H1 (cell line): ENCODE results near the gene COPG1. TPM values are rescaled to one million over a fixed set of nuclear protein-coding genes. Genes with fewer than 3 reads are reported as not detected.

ENCODE experiments used
- CTCF ChIA-PET: fragments of 300-600 bp; sonication (Branson Sonifier 250); formaldehyde crosslinking; loops from one replicate; lab custom pipeline; 2021; ENCODE audit not compliant: partially characterized antibody; lab: Charles Lee
- POLR2A ChIA-PET: fragments of 300-600 bp; sonication (Branson Sonifier 250); formaldehyde crosslinking; loops from one replicate; lab custom pipeline; 2021; ENCODE audit warnings: inconsistent platforms; ENCODE audit not compliant: partially characterized antibody; lab: Charles Lee
- DNase-seq, 2 experiments: peaks; one replicate each; pipeline versions ENCODE4 v3.0.0 to v3.0.0-alpha.2; 2010 to 2022; ENCODE audit warnings: low spot score in 2 of 2, low read depth in 1 of 2, mixed read lengths in 1 of 2
- FAIRE-seq: peaks from 2 replicates; lab custom pipeline; 2011; peaks lifted over from hg19 to GRCh38; lab: Jason Lieb, UNC
- H2AFZ ChIP-seq: 2 replicates; pipeline ENCODE4 v1.8.1; 2012; ENCODE audit warnings: low read length, inconsistent platforms
- H2AK5ac ChIP-seq: 2 replicates; pipeline ENCODE4 v1.6.1; 2013; ENCODE audit warnings: low read depth, low read length
- H2BK120ac ChIP-seq: replicated peaks from 2 replicates; pipeline ENCODE3; 2013; ENCODE audit warnings: low read depth, low read length, inconsistent platforms
- H2BK12ac ChIP-seq: 2 replicates; pipeline ENCODE4 v1.6.1; 2013; ENCODE audit warnings: low read depth, low read length
- H2BK15ac ChIP-seq: 2 replicates; pipeline ENCODE4 v1.6.1; 2013; ENCODE audit warnings: low read length
- H2BK20ac ChIP-seq: 2 replicates; pipeline ENCODE4 v1.6.1; 2013; ENCODE audit warnings: low read length
- H2BK5ac ChIP-seq: 2 replicates; pipeline ENCODE4 v1.6.1; 2013; ENCODE audit warnings: low read depth, low read length
- H3K14ac ChIP-seq: 2 replicates; pipeline ENCODE4 v1.6.1; 2013; ENCODE audit warnings: inconsistent platforms; ENCODE audit not compliant: insufficient read length
- H3K18ac ChIP-seq: 2 replicates; pipeline ENCODE4 v1.6.1; 2013; ENCODE audit warnings: low read length; ENCODE audit errors: extremely low read depth
- H3K23ac ChIP-seq: 2 replicates; pipeline ENCODE4 v1.6.1; 2013; ENCODE audit warnings: inconsistent platforms; ENCODE audit not compliant: insufficient read length
- H3K23me2 ChIP-seq: 2 replicates; pipeline ENCODE4 v1.6.1; 2013; ENCODE audit warnings: low read depth, low read length
- H3K27ac ChIP-seq: 2 replicates; pipeline ENCODE4 v1.6.1; 2011; ENCODE audit warnings: low read depth, low read length, inconsistent platforms
- H3K27me3 ChIP-seq, 4 experiments: replicated peaks in 1 of 4; 1 replicate in 1 of 4; 2 replicates in 3 of 4; pipeline versions ENCODE4 v1.6.1 to v1.8.1; 2011 to 2013; ENCODE audit warnings: low read length in 3 of 4, mild to moderate bottlenecking in 3 of 4, inconsistent platforms in 2 of 4, mixed read lengths in 2 of 4, moderate library complexity in 1 of 4; ENCODE audit not compliant: control insufficient read depth in 3 of 4, insufficient read depth in 3 of 4; ENCODE audit errors: extremely low read depth in 1 of 4
- H3K36me3 ChIP-seq, 4 experiments: 2 replicates each; pipeline versions ENCODE4 v1.6.1 to v1.8.1; 2011 to 2013; ENCODE audit warnings: mild to moderate bottlenecking in 4 of 4, low read length in 3 of 4, moderate library complexity in 2 of 4, control low read depth in 1 of 4, inconsistent platforms in 1 of 4; ENCODE audit not compliant: insufficient read depth in 4 of 4, control insufficient read depth in 2 of 4
- H3K4ac ChIP-seq: replicated peaks from 2 replicates; pipeline ENCODE3; 2013; ENCODE audit warnings: low read length, low read depth, mixed read lengths, inconsistent platforms; ENCODE audit not compliant: insufficient read length
- H3K4me1 ChIP-seq, 4 experiments: replicated peaks in 1 of 4; 1 replicate in 1 of 4; 2 replicates in 3 of 4; pipeline versions ENCODE4 v1.6.1 to v1.8.1; 2011 to 2013; ENCODE audit warnings: low read length in 3 of 4, inconsistent platforms in 2 of 4, mixed read lengths in 1 of 4; ENCODE audit not compliant: insufficient read depth in 4 of 4, control insufficient read depth in 3 of 4
- H3K4me2 ChIP-seq, 2 experiments: 2 replicates each; pipeline versions ENCODE4 v1.6.1 to v1.8.1; 2011 to 2013; ENCODE audit warnings: low read depth in 2 of 2, low read length in 2 of 2, control low read depth in 1 of 2, inconsistent platforms in 1 of 2, mild to moderate bottlenecking in 1 of 2; ENCODE audit not compliant: insufficient read depth in 1 of 2
- H3K4me3 ChIP-seq, 4 experiments: fragments of 200-600, 300-600 bp in 1 of 4; sonication (generic), shearing (Covaris generic), sonication (Bioruptor Twin) in 1 of 4; 2 replicates each; pipeline versions ENCODE4 v1.5.1 to v1.8.1; 2011 to 2016; ENCODE audit warnings: low read length in 4 of 4, low read depth in 3 of 4, control low read depth in 2 of 4, inconsistent platforms in 2 of 4, mild to moderate bottlenecking in 2 of 4, mixed read lengths in 1 of 4, moderate library complexity in 1 of 4; ENCODE audit not compliant: insufficient read depth in 2 of 4; ENCODE audit errors: extremely low read depth in 1 of 4
- H3K56ac ChIP-seq: replicated peaks from 2 replicates; pipeline ENCODE3; 2013; ENCODE audit warnings: low read depth, mild to moderate bottlenecking, mixed read lengths, low read length, inconsistent platforms; ENCODE audit not compliant: insufficient read length
- H3K79me1 ChIP-seq: 2 replicates; pipeline ENCODE4 v1.6.1; 2013; ENCODE audit warnings: low read depth, low read length, control low read depth
- H3K79me2 ChIP-seq, 2 experiments: 2 replicates each; pipeline versions ENCODE4 v1.6.1 to v1.8.1; 2012 to 2013; ENCODE audit warnings: low read length in 2 of 2, mild to moderate bottlenecking in 2 of 2, inconsistent platforms in 1 of 2; ENCODE audit not compliant: insufficient read depth in 2 of 2, control insufficient read depth in 1 of 2
- H3K9ac ChIP-seq, 4 experiments: replicated peaks in 1 of 4; 1 replicate in 1 of 4; 2 replicates in 3 of 4; pipeline versions ENCODE4 v1.6.1 to v1.8.1; 2011 to 2013; ENCODE audit warnings: low read depth in 3 of 4, low read length in 3 of 4, control low read depth in 2 of 4, mild to moderate bottlenecking in 2 of 4, moderate library complexity in 2 of 4, inconsistent platforms in 1 of 4; ENCODE audit errors: extremely low read depth in 1 of 4
- H3K9me3 ChIP-seq, 2 experiments: 2 replicates each; pipeline versions ENCODE4 v1.6.1 to v1.8.1; 2012 to 2013; ENCODE audit warnings: mild to moderate bottlenecking in 2 of 2, moderate library complexity in 2 of 2, control low read depth in 1 of 2, inconsistent platforms in 1 of 2, low read depth in 1 of 2, low read length in 1 of 2, mixed read lengths in 1 of 2; ENCODE audit not compliant: insufficient read depth in 2 of 2
- H4K20me1 ChIP-seq, 2 experiments: replicated peaks in 1 of 2; 2 replicates each; pipeline versions ENCODE3 to v1.8.1; 2011 to 2013; ENCODE audit warnings: inconsistent platforms in 2 of 2, low read length in 2 of 2, mild to moderate bottlenecking in 1 of 2; ENCODE audit not compliant: insufficient read depth in 2 of 2, control insufficient read depth in 1 of 2
- H4K5ac ChIP-seq: 2 replicates; pipeline ENCODE4 v1.6.1; 2013; ENCODE audit warnings: low read length, low read depth, mixed read lengths, inconsistent platforms; ENCODE audit not compliant: insufficient read length
- H4K8ac ChIP-seq: 2 replicates; pipeline ENCODE4 v1.8.0; 2013; ENCODE audit warnings: mild to moderate bottlenecking, moderate library complexity, low read length, inconsistent platforms; ENCODE audit not compliant: insufficient read depth; ENCODE audit errors: extremely low read depth
- H4K91ac ChIP-seq: replicated peaks from 2 replicates; pipeline ENCODE3; 2013; ENCODE audit warnings: low read length, mixed read lengths, inconsistent platforms; ENCODE audit not compliant: insufficient read length
- ASH2L ChIP-seq: fragments of 200-600, 300-600 bp; sonication (generic); IDR thresholded peaks from one replicate; pipeline ENCODE4 v1.7.1; 2017; ENCODE audit warnings: low read length
- CEBPB ChIP-seq: IDR thresholded peaks from 2 replicates; pipeline ENCODE4 v1.6.1; 2012; ENCODE audit warnings: low read depth, low read length
- CTBP2 ChIP-seq: IDR thresholded peaks from 2 replicates; pipeline ENCODE4 v1.7.0; 2011; ENCODE audit warnings: borderline replicate concordance, mild to moderate bottlenecking, moderate library complexity, mixed read lengths, low read length; ENCODE audit not compliant: insufficient read depth, insufficient read length
- HDAC2 ChIP-seq, 2 experiments: fragments of 300-600 bp in 1 of 2; sonication (generic) in 1 of 2; IDR thresholded peaks; 2 replicates each; pipeline ENCODE4 v1.6.1; 2011 to 2012; ENCODE audit warnings: low read depth in 2 of 2, low read length in 2 of 2, mild to moderate bottlenecking in 2 of 2, moderate library complexity in 2 of 2, borderline replicate concordance in 1 of 2, inconsistent platforms in 1 of 2
- PHF8 ChIP-seq: fragments of 200-600 bp; sonication (generic); conservative IDR thresholded peaks from 2 replicates; pipeline ENCODE4 v1.7.1; 2012; ENCODE audit warnings: low read depth, mild to moderate bottlenecking, inconsistent platforms, low read length, moderate library complexity
- WGBS, 2 experiments: shearing (Covaris generic) in 1 of 2; methylation state at CpG; one replicate each; pipeline versions ENCODE4 v1.1.6 to v1.1.7; 2013 to 2015; ENCODE audit warnings: low lambda C conversion rate in 2 of 2, mixed read lengths in 2 of 2, inconsistent platforms in 1 of 2, low coverage in 1 of 2, missing lambda C conversion rate in 1 of 2; ENCODE audit not compliant: insufficient replicate concordance in 2 of 2, insufficient coverage in 1 of 2, insufficient read length in 1 of 2; ENCODE audit errors: extremely low coverage in 1 of 2, missing lambda C conversion rate in 1 of 2; 5-methylcytosine and 5-hydroxymethylcytosine counted together
- polyA plus RNA-seq, 7 experiments: library from polyadenylated mRNA; depleted of rRNA in 3 of 7; stranded (reverse) in 5 of 7; unstranded in 2 of 7; fragments of >200 nt in 5 of 7; fragments of 200-250 nt in 2 of 7; gene quantifications; 1 replicate in 5 of 7; 2 replicates in 1 of 7; 4 replicates in 1 of 7; pipeline versions ENCODE4 v1.2.1 to v1.2.3, GENCODE V29; 2011 to 2013; ENCODE audit warnings: missing spikeins in 2 of 7, mixed read lengths in 2 of 7
- total RNA-seq: library from RNA; stranded (reverse); fragmentation: NEBNext Ultra II Directional; extraction: Animal tissue kit (Norgen Biotek cat#: 25700); gene quantifications from 2 replicates; pipeline ENCODE4 v1.2.1, GENCODE V29; 2021

Gene COPG1
- total and polyA plus RNA-seq, 2 of the 8 experiments (the other 6 are each of a cell fraction or from before 2014, with no cell fraction given): 52.7 to 106 TPM

GRCh38 chr3:129224984-129225393 is 24.4 kb upstream of the COPG1 start:
- H3K4me3 ChIP-seq: no peak overlapping the region
- POLR2A ChIA-PET: interaction anchor here (0.9 to 2.6 kb wide), 6 partner anchors 20 to 63 kb away, joined by 3 to 11 read pairs (median 4); partner anchors contain the start of genes CNBP and COPG1
- WGBS, 2 experiments: 79% methylated on average over 9 of the region's 9 CpGs; no CpG with 5 or more reads in 1 of the 2 experiments

More at GRCh38 chr3:129224984-129225393, 24.4 kb upstream of the COPG1 start:
- no peak overlapping the region for H2BK120ac ChIP-seq
- H3K79me1 ChIP-seq: no peaks in the 10 kb centered on the region
- H3K18ac ChIP-seq: no peak overlapping the region
- no peak overlapping the region for H3K56ac ChIP-seq
- no peak for FAIRE-seq
- no peak overlapping the region for H3K4me2 ChIP-seq
- H3K36me3 ChIP-seq: no peaks in the 10 kb centered on the region
- no peak overlapping the region for H3K4ac ChIP-seq
- CTCF ChIA-PET: interaction anchor here (0.6 to 2.8 kb wide), 8 partner anchors 9 to 349 kb away, joined by 3 to 17 read pairs (median 4); partner anchors contain the start of gene COPG1
- H3K4me1 ChIP-seq: peaks cover 3 to 12% (median 7%) of the 10 kb centered on the region in 4 experiments
- H3K23me2 ChIP-seq: no peaks in the 10 kb centered on the region
- H3K79me2 ChIP-seq: no peaks in the 10 kb centered on the region
- H2BK5ac ChIP-seq: no peak overlapping the region
- no peak for TF ChIP-seq PHF8
- no peak for TF ChIP-seq HDAC2 (IDR thresholded peaks at IDR 0.05; ENCODE audit: borderline replicate concordance in 1 of 2, low read depth in 2 of 2, low read length in 2 of 2)
- TF ChIP-seq ASH2L: no peak
- TF ChIP-seq CTBP2: no peak
- peak; percentile 72; the same call in 1 of the 2 replicates for TF ChIP-seq CEBPB
- H4K8ac ChIP-seq: no peak overlapping the region; the same call in 1 of the 2 replicates
- no peaks in the 10 kb centered on the region; a peak in 1 of 7 replicates for H3K27me3 ChIP-seq
- no peaks in the 10 kb centered on the region for H4K20me1 ChIP-seq
- H2AK5ac ChIP-seq: no peak overlapping the region
- peak overlapping the region; percentile 96; the same call in 1 of the 2 replicates for H2AFZ ChIP-seq
- H2BK20ac ChIP-seq: no peak overlapping the region
- no peak overlapping the region for H3K9ac ChIP-seq
- H3K27ac ChIP-seq: no peak overlapping the region; the same call in 1 of the 2 replicates
- H4K91ac ChIP-seq: peak overlapping the region; percentile 47
- H3K14ac ChIP-seq: no peak overlapping the region
- no peak overlapping the region for H2BK15ac ChIP-seq
- no peak overlapping the region for H3K23ac ChIP-seq
- H2BK12ac ChIP-seq: no peak overlapping the region
- DNase-seq: no peak
- H3K9me3 ChIP-seq: no peaks in the 10 kb centered on the region
- no peak overlapping the region for H4K5ac ChIP-seq
